A549 (cell line): Measurements from ENCODE around the gene PPP1R9B. TPM values are rescaled to one million over a fixed set of nuclear protein-coding genes. Genes with fewer than 3 reads are reported as not detected.
A peak's percentile ranks its signal among the peaks of the same experiment; 100 is the strongest.

Experiments
- ATAC-seq, 2 experiments: fragments of 200-7000 bp in 1 of 2; fragments of >200 bp in 1 of 2; cut with Nextera tagmentation in 1 of 2; cut with Tn5 transposase in 1 of 2; 3 replicates each; pipeline versions ENCODE4 v1.8.0 to v1.9.1; 2018 to 2020; ENCODE audit warnings: mild to moderate bottlenecking in 1 of 2, moderate library complexity in 1 of 2
- CTCF ChIA-PET: fragments of 300-600 bp; sonication (Branson Sonifier 250); formaldehyde crosslinking; extraction: SDS; loops from one replicate; lab custom pipeline; 2021; ENCODE audit warnings: antibody characterized with exemption, inconsistent platforms; lab: Yijun Ruan, JAX
- POLR2A ChIA-PET: fragments of 350-600 bp; formaldehyde crosslinking; extraction: SDS; loops from one replicate; lab custom pipeline; 2021; ENCODE audit warnings: antibody characterized with exemption, inconsistent platforms; lab: Yijun Ruan, JAX
- DNase-seq, 2 experiments: peaks; one replicate each; pipeline versions ENCODE4 v3.0.0 to v3.0.0-alpha.2; 2011 to 2016; ENCODE audit warnings: low read depth in 1 of 2, low spot score in 1 of 2
- FAIRE-seq: peaks from 2 replicates; lab custom pipeline; 2011; peaks lifted over from hg19 to GRCh38; lab: Jason Lieb, UNC
- H3K27ac ChIP-seq, 2 experiments: fragments of >200 bp; sonication (Bioruptor Twin); formaldehyde crosslinking; 3 replicates each; pipeline ENCODE4 v1.5.1; 2016 to 2017
- H3K4me1 ChIP-seq: fragments of >200 bp; sonication (Bioruptor Twin); formaldehyde crosslinking; 3 replicates; pipeline ENCODE4 v1.6.1; 2016
- H3K4me2 ChIP-seq: fragments of >200 bp; sonication (Bioruptor Twin); formaldehyde crosslinking; 3 replicates; pipeline ENCODE4 v1.6.1; 2016
- H3K4me3 ChIP-seq: fragments of >200 bp; sonication (Bioruptor Twin); formaldehyde crosslinking; 3 replicates; pipeline ENCODE4 v1.5.1; 2016
- H3K9me3 ChIP-seq: fragments of >200 bp; sonication (Bioruptor Twin); formaldehyde crosslinking; 3 replicates; pipeline ENCODE4 v1.6.1; 2016
- CHD2 ChIP-seq: fragments of 150-350 bp; IDR thresholded peaks from 2 replicates; pipeline ENCODE4 v1.6.1; 2014; ENCODE audit warnings: low read length; ENCODE audit not compliant: partially characterized antibody
- CHD4 ChIP-seq: fragments of 200-600 bp; sonication (generic); IDR thresholded peaks from 2 replicates; pipeline ENCODE4 v1.6.1; 2016; ENCODE audit warnings: antibody characterized with exemption, mild to moderate bottlenecking, borderline replicate concordance
- EHF ChIP-seq: fragments of 250-450 bp; sonication (Bioruptor Pico); IDR thresholded peaks from 2 replicates; pipeline ENCODE4 v1.5.0; 2020; ENCODE audit warnings: mild to moderate bottlenecking
- EHMT2 ChIP-seq: fragments of 200-600 bp; sonication (generic); IDR thresholded peaks from 2 replicates; pipeline ENCODE4 v1.6.1; 2016; ENCODE audit warnings: antibody characterized with exemption, low read depth, mild to moderate bottlenecking, moderate library complexity
- EP300 ChIP-seq, 2 experiments: fragments of >200 bp; sonication (Bioruptor Twin); formaldehyde crosslinking; IDR thresholded peaks; 2 replicates in 1 of 2; 3 replicates in 1 of 2; pipeline ENCODE4 v1.6.1; 2016 to 2017
- FOSB ChIP-seq: fragments of 250-450 bp; sonication (Bioruptor Pico); IDR thresholded peaks from 2 replicates; pipeline ENCODE4 v1.5.0; 2020; ENCODE audit warnings: mild to moderate bottlenecking, moderate library complexity
- FOXS1 ChIP-seq: fragments of 250-450 bp; sonication (Bioruptor Pico); IDR thresholded peaks from 2 replicates; pipeline ENCODE4 v1.5.0; 2020; ENCODE audit warnings: mild to moderate bottlenecking, moderate library complexity
- HDAC2 ChIP-seq: fragments of 200-600 bp; sonication (generic); IDR thresholded peaks from 2 replicates; pipeline ENCODE4 v1.6.1; 2016
- JUNB ChIP-seq: fragments of >200 bp; sonication (Bioruptor Twin); formaldehyde crosslinking; IDR thresholded peaks from 2 replicates; pipeline ENCODE4 v1.6.1; 2016
- KDM1A ChIP-seq: fragments of 200-600 bp; sonication (generic); IDR thresholded peaks from 2 replicates; pipeline ENCODE4 v1.6.1; 2016; ENCODE audit warnings: low read depth, mild to moderate bottlenecking
- MAFK ChIP-seq: fragments of 450-650 bp; IDR thresholded peaks from 2 replicates; pipeline ENCODE4 v1.6.1; 2014; ENCODE audit not compliant: partially characterized antibody
- MAZ ChIP-seq: fragments of 150-350 bp; IDR thresholded peaks from 2 replicates; pipeline ENCODE4 v1.6.1; 2014; ENCODE audit warnings: antibody characterized with exemption, low read depth, low read length, borderline replicate concordance
- NR3C1 ChIP-seq: fragments of >200 bp; sonication (Bioruptor Twin); formaldehyde crosslinking; IDR thresholded peaks from 3 replicates; pipeline ENCODE4 v1.6.1; 2017
- PHF8 ChIP-seq: fragments of 200-600 bp; sonication (generic); IDR thresholded peaks from 2 replicates; pipeline ENCODE4 v1.6.1; 2016; ENCODE audit warnings: low read depth, mild to moderate bottlenecking, antibody characterized with exemption, moderate library complexity, borderline replicate concordance
- POLR2A ChIP-seq: IDR thresholded peaks from 2 replicates; pipeline ENCODE4 v1.6.1; 2012; ENCODE audit warnings: mild to moderate bottlenecking, low read length
- RARB ChIP-seq: fragments of 250-450 bp; sonication (Bioruptor Pico); IDR thresholded peaks from 2 replicates; pipeline ENCODE4 v1.8.0; 2021; ENCODE audit warnings: mild to moderate bottlenecking, moderate library complexity
- RFX5 ChIP-seq: fragments of 450-650 bp; IDR thresholded peaks from 2 replicates; pipeline ENCODE4 v1.7.1; 2014; ENCODE audit warnings: antibody characterized with exemption, mild to moderate bottlenecking, moderate library complexity
- SREBF2 ChIP-seq: fragments of 450-650 bp; IDR thresholded peaks from 2 replicates; pipeline ENCODE4 v1.6.1; 2014; ENCODE audit warnings: mild to moderate bottlenecking, moderate library complexity
- TFCP2L1 ChIP-seq: fragments of 250-450 bp; sonication (Bioruptor Pico); IDR thresholded peaks from 2 replicates; pipeline ENCODE4 v1.5.0; 2021; ENCODE audit warnings: mild to moderate bottlenecking
- ZC3H11A ChIP-seq: fragments of 450-650 bp; IDR thresholded peaks from 2 replicates; pipeline ENCODE4 v1.6.1; 2014; ENCODE audit warnings: antibody characterized with exemption, mild to moderate bottlenecking
- ZFP36 ChIP-seq: fragments of 450-650 bp; IDR thresholded peaks from 2 replicates; pipeline ENCODE4 v1.6.1; 2014; ENCODE audit warnings: borderline replicate concordance; ENCODE audit not compliant: partially characterized antibody
- ZSCAN20 ChIP-seq: fragments of 250-450 bp; sonication (Bioruptor Pico); IDR thresholded peaks from 2 replicates; pipeline ENCODE4 v1.8.0; 2022; ENCODE audit warnings: mild to moderate bottlenecking, moderate library complexity
- WGBS: methylation state at CpG from one replicate; pipeline ENCODE4 v1.1.6; 2017; ENCODE audit errors: missing lambda C conversion rate; 5-methylcytosine and 5-hydroxymethylcytosine counted together
- polyA plus RNA-seq, 4 experiments: library from polyadenylated mRNA; depleted of rRNA in 3 of 4; stranded (reverse); fragments of >200 nt; fragmentation: RNase III in 1 of 4; extraction: RNeasy Plus Mini Kit Qiagen cat#74134 plus additional on column Dnase treatment in 1 of 4; gene quantifications; 2 replicates in 3 of 4; 3 replicates in 1 of 4; pipeline ENCODE4 v1.2.3, GENCODE V29; 2011 to 2017
- TF ChIP-seq, protein P1 (sequence below): fragments of 250-450 bp; sonication (Bioruptor Pico); IDR thresholded peaks from 2 replicates; pipeline ENCODE4 v1.5.0; 2020; ENCODE audit warnings: low read depth, mild to moderate bottlenecking, moderate library complexity
- TF ChIP-seq, protein P2 (sequence below): fragments of >200 bp; sonication (Bioruptor Twin); formaldehyde crosslinking; IDR thresholded peaks from 2 replicates; pipeline ENCODE4 v1.6.1; 2016
- TF ChIP-seq, protein P3 (sequence below): fragments of 200-600 bp; sonication (generic); IDR thresholded peaks from 2 replicates; pipeline ENCODE4 v1.6.1; 2016; ENCODE audit warnings: antibody characterized with exemption, mild to moderate bottlenecking, moderate library complexity
- TF ChIP-seq, protein P4 (sequence below): IDR thresholded peaks from 2 replicates; pipeline ENCODE4 v1.6.1; 2012
- TF ChIP-seq, protein P5 (sequence below): IDR thresholded peaks from 2 replicates; pipeline ENCODE4 v1.6.1; 2012; ENCODE audit warnings: low read depth, borderline replicate concordance
- TF ChIP-seq, protein P6 (sequence below): fragments of 450-650 bp; IDR thresholded peaks from 2 replicates; pipeline ENCODE4 v1.6.1; 2014; ENCODE audit warnings: antibody characterized with exemption
- TF ChIP-seq, protein P7 (sequence below): fragments of 150-350 bp; IDR thresholded peaks from 2 replicates; pipeline ENCODE4 v1.6.1; 2014; ENCODE audit warnings: low read depth, mild to moderate bottlenecking, low read length

Gene PPP1R9B
- polyA plus RNA-seq, 2 of the 4 experiments (the other 2 are of a cell fraction) = 22.0 to 40.6 TPM

DNA sequence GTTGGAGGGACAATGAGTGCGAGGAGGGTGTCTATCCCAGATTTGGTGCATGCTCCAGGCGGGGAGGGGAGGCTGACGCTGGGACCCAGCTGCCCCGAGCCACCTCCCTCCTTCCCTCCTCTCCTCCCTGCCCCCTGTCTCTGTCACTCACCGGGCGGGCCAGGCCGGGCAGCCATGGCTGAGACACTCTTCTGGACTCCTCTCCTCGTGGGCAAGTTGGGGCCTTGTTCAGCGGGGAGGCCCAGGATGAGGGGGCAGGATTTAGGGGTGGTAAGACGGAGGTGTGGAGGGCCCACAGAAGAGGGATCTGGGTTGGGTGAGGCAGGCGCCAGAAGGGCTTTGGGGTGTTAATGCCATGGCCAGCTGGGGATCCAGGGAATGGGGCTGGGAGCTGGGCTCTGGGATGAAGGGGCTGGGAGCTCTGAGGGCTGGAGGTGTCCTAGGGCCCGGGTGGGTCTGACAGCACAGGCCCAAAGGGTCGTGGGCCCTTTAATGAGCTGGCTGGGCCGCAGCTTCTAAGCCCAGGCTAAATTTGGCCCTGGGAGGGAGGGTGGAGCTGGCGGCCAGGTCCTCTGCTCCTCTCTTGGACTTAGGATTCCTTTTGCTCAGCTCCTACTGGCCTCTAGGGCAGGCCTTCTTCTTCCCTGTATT lies 15.5 kb upstream of the PPP1R9B start, which contains the start of gene SGCA:
Gene SGCA, plus strand, starts transcription at position 139 of the 651 bp plus-strand sequence. Its CDS starts 36 bp downstream, at position 175.
- Histone ChIP-seq H3K9me3 (no peaks in the 10 kb centered on the region), H3K4me3 (no peak within 1 kb of the TSS), H3K4me1 (peaks cover 17% of the 10 kb centered on the region; the same call in 2 of the 3 replicates), H3K27ac (peak within 1 kb of the TSS in 1 of 2 experiments; percentile 37; a peak in 2 of 6 replicates), H3K4me2 (no peak within 1 kb of the TSS)
- ChIA-PET CTCF (interaction anchor here (0.5 to 17.0 kb wide), 12 partner anchors 8 to 461 kb away, joined by 3 to 817 read pairs (median 8); partner anchors contain the start of genes COL1A1 and PPP1R9B), POLR2A (interaction anchor here (1.8 kb wide), 1 partner anchor 14 kb away, joined by 8 read pairs; no protein-coding TSS in a partner anchor)
- no peak for DNase-seq
- WGBS = 62% methylated on average over 15 of the region's 15 CpGs
- ATAC-seq = no peak
- no peak for FAIRE-seq
- TF ChIP-seq, protein P1, sequence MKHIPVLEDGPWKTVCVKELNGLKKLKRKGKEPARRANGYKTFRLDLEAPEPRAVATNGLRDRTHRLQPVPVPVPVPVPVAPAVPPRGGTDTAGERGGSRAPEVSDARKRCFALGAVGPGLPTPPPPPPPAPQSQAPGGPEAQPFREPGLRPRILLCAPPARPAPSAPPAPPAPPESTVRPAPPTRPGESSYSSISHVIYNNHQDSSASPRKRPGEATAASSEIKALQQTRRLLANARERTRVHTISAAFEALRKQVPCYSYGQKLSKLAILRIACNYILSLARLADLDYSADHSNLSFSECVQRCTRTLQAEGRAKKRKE (CRISPR knock-in tag) = no peak
- TF ChIP-seq ZC3H11A = no peak
- no peak for TF ChIP-seq RARB (CRISPR knock-in tag)
- TF ChIP-seq ZSCAN20 = no peak
- TF ChIP-seq KDM1A = no peak
- TF ChIP-seq, protein P2, sequence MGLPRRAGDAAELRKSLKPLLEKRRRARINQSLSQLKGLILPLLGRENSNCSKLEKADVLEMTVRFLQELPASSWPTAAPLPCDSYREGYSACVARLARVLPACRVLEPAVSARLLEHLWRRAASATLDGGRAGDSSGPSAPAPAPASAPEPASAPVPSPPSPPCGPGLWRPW = no peak
- no peak for TF ChIP-seq FOXS1 (CRISPR knock-in tag)
- no peak for TF ChIP-seq HDAC2
- TF ChIP-seq, protein P3, sequence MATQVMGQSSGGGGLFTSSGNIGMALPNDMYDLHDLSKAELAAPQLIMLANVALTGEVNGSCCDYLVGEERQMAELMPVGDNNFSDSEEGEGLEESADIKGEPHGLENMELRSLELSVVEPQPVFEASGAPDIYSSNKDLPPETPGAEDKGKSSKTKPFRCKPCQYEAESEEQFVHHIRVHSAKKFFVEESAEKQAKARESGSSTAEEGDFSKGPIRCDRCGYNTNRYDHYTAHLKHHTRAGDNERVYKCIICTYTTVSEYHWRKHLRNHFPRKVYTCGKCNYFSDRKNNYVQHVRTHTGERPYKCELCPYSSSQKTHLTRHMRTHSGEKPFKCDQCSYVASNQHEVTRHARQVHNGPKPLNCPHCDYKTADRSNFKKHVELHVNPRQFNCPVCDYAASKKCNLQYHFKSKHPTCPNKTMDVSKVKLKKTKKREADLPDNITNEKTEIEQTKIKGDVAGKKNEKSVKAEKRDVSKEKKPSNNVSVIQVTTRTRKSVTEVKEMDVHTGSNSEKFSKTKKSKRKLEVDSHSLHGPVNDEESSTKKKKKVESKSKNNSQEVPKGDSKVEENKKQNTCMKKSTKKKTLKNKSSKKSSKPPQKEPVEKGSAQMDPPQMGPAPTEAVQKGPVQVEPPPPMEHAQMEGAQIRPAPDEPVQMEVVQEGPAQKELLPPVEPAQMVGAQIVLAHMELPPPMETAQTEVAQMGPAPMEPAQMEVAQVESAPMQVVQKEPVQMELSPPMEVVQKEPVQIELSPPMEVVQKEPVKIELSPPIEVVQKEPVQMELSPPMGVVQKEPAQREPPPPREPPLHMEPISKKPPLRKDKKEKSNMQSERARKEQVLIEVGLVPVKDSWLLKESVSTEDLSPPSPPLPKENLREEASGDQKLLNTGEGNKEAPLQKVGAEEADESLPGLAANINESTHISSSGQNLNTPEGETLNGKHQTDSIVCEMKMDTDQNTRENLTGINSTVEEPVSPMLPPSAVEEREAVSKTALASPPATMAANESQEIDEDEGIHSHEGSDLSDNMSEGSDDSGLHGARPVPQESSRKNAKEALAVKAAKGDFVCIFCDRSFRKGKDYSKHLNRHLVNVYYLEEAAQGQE = no peak
- TF ChIP-seq, protein P4, sequence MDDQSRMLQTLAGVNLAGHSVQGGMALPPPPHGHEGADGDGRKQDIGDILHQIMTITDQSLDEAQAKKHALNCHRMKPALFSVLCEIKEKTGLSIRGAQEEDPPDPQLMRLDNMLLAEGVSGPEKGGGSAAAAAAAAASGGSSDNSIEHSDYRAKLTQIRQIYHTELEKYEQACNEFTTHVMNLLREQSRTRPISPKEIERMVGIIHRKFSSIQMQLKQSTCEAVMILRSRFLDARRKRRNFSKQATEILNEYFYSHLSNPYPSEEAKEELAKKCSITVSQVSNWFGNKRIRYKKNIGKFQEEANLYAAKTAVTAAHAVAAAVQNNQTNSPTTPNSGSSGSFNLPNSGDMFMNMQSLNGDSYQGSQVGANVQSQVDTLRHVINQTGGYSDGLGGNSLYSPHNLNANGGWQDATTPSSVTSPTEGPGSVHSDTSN = no peak
- TF ChIP-seq ZFP36 = no peak
- no peak for TF ChIP-seq SREBF2
- no peak for TF ChIP-seq PHF8
- TF ChIP-seq, protein P5, sequence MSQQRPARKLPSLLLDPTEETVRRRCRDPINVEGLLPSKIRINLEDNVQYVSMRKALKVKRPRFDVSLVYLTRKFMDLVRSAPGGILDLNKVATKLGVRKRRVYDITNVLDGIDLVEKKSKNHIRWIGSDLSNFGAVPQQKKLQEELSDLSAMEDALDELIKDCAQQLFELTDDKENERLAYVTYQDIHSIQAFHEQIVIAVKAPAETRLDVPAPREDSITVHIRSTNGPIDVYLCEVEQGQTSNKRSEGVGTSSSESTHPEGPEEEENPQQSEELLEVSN = no peak
- no peak for TF ChIP-seq MAFK

DNA sequence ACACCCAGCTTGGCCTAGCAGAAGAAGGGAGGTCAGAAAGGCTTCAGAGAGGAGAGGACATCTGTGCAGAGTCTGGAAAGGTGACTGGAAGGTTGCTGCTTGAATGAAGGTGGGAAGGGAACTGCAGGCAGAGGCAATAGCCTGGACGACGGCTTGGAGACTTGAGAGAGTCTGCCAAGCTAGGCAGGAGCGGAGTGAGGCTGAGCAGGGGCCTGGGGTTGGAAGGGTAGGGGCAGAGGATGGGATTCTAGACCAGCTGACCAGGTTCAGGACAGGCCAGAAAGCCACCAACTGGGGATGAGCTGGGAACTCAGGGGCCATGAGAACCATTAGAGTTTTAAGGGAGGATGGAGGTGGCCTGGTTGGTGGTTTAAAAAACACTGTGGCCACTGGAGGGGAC lies 15.0 kb upstream of the PPP1R9B start:
- Histone ChIP-seq H3K9me3 (no peaks in the 10 kb centered on the region), H3K4me3 (no peak overlapping the region), H3K4me1 (peaks cover 19% of the 10 kb centered on the region; the same call in 2 of the 3 replicates), H3K27ac (0 out of 6 replicates have a peak overlapping the region, but pooled peaks of 1 of the 2 experiments have one; percentile 37), H3K4me2 (no peak overlapping the region)
- ChIA-PET POLR2A (interaction anchor here (1.8 kb wide), 1 partner anchor 14 kb away, joined by 8 read pairs; no protein-coding TSS in a partner anchor), CTCF (interaction anchor here (0.5 to 17.0 kb wide), 11 partner anchors 9 to 461 kb away, joined by 3 to 817 read pairs (median 10); partner anchors contain the start of genes COL1A1 and PPP1R9B)
- ATAC-seq (no peak), FAIRE-seq (no peak), DNase-seq (no peak)
- 88% methylated on average over 3 of the region's 3 CpGs for WGBS
- no peak for TF ChIP-seq RFX5
- TF ChIP-seq EHMT2 = no peak
- TF ChIP-seq POLR2A = no peak
- TF ChIP-seq TFCP2L1 (CRISPR knock-in tag) = no peak
- TF ChIP-seq EP300 (IDR thresholded peaks at IDR 0.05) = no peak
- TF ChIP-seq NR3C1 = no peak
- no peak for TF ChIP-seq MAZ
- no peak for TF ChIP-seq EHF (CRISPR knock-in tag)
- TF ChIP-seq, protein P6, sequence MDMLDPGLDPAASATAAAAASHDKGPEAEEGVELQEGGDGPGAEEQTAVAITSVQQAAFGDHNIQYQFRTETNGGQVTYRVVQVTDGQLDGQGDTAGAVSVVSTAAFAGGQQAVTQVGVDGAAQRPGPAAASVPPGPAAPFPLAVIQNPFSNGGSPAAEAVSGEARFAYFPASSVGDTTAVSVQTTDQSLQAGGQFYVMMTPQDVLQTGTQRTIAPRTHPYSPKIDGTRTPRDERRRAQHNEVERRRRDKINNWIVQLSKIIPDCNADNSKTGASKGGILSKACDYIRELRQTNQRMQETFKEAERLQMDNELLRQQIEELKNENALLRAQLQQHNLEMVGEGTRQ = no peak
- TF ChIP-seq, protein P7, sequence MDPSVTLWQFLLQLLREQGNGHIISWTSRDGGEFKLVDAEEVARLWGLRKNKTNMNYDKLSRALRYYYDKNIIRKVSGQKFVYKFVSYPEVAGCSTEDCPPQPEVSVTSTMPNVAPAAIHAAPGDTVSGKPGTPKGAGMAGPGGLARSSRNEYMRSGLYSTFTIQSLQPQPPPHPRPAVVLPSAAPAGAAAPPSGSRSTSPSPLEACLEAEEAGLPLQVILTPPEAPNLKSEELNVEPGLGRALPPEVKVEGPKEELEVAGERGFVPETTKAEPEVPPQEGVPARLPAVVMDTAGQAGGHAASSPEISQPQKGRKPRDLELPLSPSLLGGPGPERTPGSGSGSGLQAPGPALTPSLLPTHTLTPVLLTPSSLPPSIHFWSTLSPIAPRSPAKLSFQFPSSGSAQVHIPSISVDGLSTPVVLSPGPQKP = no peak
- TF ChIP-seq JUNB = no peak
- TF ChIP-seq FOSB = no peak
- TF ChIP-seq CHD4 = no peak
- TF ChIP-seq SREBF2 = no peak
- no peak for TF ChIP-seq CHD2
- TF ChIP-seq MAFK = no peak
